Measurements from ENCODE around the gene PGD.

DNA sequence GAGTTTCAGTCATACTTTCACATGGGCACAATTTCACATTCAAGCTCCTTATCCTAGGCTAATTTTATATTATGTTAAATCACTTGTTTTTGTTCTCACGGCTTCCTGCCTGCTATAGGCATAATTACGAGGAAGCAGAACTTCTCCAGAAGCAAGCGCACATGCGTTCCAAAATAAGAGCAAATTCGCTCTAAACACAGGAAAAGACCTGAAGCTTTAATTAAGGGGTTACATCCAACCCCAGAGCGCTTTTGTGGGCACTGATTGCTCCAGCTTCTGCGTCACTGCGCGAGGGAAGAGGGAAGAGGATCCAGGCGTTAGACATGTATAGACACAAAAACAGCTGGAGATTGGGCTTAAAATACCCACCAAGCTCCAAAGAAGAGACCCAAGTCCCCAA, 50.9 kb downstream of the PGD start, which contains the start of gene CORT:
- TF ChIP-seq MAX (IDR thresholded peaks at IDR 0.05; ENCODE audit: low read depth, low read length) (no peak), CTCF (IDR thresholded peaks at IDR 0.05; ENCODE audit: low read depth, low read length) (no peak), MYC (IDR thresholded peaks at IDR 0.05; ENCODE audit: low read depth, low read length) (no peak)
